HG02610 (cell line): ENCODE measurements around the gene CDC20B.
"Not testable (repeated sequence)": the region's sequence is repeated elsewhere in the genome, so short reads cannot be mapped to it uniquely, and the experiment has no call there.

Experiments
- ATAC-seq: cut with Tn5 transposase; IDR thresholded peaks from one replicate; pipeline ENCODE4 v1.9.1; 2021; ENCODE audit warnings: mild to moderate bottlenecking, moderate library complexity; ENCODE audit not compliant: unreplicated experiment

The CDC20B gene

DNA sequence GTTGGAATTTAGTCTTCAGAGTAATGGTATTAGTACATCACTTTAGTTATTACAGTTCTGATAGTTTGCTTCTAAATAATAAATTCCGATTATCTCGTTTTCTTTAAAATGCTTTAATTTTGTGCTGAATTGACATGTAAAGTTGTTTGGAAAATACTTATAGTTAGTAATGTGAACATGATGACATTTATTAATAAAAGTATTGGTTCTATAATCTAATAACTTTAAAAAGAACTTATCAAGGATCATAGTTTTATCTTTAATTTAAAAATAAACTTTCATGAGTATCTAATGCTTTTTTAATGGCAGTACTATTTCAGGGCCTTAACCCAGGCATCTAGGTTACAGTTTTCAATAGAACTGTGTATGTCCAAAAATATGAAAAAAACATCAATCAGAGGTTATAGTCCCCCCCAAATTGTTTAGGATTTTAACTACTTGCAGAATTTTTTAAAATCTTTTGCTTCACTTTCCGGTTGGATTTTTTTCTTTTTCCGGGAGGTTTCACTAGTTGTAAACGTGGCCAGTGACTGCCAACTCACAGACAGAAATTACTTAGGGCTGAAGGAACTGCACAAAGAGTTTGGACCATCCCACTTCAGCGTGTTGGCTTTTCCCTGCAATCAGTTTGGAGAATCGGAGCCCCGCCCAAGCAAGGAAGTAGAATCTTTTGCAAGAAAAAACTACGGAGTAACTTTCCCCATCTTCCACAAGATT, 12.3 kb downstream of the CDC20B start:
- no peak for ATAC-seq

DNA sequence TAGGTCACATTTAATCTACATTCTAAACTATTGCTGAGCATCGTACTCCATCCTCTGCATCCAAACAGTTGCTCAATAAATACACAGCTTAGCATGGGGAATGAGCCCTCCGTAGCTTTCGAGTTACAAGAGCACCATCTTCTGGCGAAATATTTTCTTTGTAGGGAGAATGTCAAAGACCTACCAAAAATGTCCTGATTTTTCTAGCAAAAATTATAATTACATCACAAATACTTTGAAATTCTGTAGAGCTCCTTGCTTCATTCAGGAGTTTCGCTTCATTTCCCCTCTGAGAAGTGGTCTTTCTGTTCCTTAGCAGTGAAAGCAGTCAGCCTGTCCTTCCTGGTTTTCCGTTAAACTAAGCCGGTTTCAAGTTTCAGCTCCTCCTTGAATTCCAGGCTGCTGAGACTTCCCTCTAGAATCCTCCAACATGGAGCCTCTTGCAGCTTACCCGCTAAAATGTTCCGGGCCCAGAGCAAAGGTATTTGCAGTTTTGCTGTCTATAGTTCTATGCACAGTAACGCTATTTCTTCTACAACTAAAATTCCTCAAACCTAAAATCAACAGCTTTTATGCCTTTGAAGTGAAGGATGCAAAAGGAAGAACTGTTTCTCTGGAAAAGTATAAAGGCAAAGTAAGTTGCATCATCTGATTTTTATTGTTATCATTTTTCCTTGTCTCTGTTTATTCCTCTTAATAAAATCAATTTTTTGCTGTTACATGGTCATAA, 13.0 kb downstream of the CDC20B start, which contains the start of gene GPX8:
Gene GPX8 (plus strand): TSS at position 409 of the 730 bp plus-strand sequence. CDS start 22 bp downstream, at position 431.
- ATAC-seq: no peak

DNA sequence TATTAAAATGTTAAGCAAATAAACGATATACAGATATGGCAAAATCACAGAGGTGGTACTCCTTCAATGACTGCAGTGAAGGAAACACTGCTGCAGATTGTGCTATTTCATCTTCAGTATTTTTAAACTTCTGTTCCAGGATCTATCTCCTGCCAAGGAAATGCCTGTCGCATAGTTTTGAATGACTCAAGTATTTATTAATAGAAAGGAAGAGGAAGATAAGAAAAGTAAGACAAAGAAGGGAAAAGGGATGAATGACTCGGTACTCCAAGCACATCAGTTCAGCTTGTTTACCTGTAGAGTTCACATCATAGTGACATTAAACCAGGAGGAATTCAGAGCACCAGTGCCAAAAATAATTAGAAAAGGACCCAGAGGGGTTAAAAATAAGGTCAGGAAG, 18.1 kb downstream of the CDC20B start:
- no peak for ATAC-seq

DNA sequence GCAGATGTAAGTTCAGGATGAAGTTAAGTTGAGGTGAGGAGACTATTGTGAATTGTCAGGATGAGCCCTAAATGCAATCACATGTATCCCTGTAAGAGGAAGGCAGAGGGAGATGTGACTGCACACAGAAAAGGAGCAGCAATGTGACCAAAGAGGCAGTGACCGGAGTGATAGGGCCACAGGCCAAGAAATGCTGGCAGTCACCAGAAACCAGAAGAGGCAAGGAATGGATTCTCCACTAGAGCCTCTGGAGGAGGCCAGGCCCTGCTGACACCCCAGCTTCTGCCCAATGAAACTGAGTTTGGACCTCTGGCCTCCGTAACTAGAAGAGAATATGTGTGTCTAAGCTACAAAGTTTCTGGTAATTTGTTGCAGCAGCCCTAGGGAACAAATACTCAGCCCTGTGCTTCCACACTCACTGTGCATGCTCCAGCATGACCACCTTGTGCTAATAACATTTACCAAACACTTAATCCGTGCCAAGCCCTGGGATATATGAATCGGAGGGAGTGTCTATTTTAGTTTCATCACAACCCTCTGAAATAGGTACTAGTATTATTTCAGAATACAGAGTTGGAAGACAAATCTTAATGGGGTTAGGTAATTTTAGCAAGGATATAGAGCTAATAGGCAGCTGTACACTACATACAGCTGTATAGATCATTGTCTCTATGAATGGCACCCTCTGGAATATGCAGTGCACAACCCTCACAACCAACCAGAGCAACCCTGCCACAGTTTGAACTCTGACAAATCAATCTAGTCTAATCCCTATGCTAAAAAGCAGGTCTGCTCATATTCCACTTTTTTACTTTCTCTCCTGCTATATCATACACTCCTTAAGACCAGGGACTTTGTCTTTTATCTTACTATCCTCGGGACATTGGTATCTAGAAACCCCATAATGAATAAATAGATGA, 20.8 kb downstream of the CDC20B start:
- ATAC-seq: no peak

DNA sequence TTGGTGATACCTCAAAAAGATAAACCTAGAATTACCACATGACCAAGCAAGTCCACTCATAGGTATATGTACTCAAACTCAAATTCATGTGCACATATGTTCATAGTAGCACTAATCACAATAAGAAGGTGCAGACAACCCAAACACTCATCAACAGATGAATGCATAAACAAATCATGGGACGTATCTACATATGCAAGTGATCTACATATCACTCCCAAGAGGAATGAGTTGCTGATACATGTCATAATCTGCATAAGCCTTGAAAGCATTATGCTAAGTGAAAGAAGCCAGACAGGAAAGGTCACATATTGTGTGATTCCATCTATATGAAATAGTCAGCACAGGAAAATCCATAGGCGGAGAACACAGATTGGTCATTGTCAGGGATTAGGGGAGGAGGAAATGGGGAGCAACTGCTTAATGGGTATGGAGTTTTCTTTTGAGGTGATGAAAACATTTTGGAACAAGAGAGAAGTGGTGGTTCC, 23.6 kb downstream of the CDC20B start:
- no peak for ATAC-seq

DNA sequence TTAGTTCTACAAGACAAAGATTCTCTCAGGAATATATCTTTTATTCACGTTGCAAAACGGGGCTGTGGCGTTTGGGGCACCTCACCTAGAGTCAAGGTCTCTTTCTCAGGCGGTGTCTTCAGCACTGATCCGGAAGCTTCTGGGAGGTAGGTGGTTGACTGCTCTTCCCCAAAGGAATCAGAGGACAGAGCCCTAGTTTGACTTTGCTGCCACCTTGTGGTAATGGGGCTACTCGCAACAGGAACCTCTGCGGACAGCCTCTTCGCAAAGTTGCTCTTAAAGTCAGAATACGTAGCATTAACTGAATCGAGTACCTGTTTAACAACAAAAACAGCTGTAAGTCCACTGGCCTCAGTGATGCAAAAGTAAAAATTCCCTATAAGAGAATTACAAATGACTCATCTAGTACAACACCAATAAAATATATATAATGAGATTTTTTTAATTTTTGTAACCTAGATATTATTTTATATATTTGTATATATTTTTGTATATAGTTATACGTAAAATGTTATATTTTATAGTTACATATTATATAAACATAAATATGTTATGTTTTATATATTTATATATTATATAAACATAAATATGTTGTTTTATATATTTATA, 26.3 kb downstream of the CDC20B start:
- peak; percentile 87 for ATAC-seq

DNA sequence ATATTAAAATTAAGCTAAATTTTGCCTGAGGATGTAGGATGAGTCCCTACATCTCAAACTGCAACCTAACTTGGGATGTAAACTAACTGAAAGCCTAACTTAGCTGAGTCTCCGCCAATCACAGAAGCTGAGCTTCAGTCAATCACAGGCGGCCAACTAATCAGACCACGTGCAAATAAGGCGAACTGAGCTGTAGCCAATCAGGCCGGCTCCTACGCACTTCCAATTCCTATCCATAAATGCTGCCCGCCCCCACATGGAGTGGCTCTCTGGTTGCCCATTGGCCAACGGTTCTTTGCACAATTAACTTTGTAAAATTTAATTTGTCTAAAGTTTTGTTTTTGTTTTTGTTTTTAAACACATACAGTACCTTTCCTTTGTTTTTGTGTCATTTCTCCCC, 26.9 kb downstream of the CDC20B start:
- no peak for ATAC-seq

DNA sequence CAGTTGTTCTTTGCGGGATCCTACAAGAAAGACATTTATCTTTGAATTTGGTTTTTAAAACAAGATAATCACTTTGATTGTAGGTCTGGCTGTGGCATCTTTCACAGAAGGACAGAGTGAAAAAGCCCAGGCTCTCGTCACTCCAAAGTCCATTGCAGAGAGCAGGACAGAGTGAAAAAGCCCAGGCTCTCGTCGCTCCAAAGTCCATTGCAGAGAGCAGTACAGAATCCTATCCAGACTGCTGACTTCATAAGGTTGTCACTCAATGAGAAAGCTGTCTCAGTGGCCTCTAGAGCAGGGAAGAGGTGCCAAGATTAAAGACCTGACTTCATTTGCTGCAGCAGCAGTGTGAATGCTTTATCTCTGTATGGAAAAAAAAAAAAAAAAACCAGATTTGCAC, 29.4 kb downstream of the CDC20B start:
- no peak for ATAC-seq

DNA sequence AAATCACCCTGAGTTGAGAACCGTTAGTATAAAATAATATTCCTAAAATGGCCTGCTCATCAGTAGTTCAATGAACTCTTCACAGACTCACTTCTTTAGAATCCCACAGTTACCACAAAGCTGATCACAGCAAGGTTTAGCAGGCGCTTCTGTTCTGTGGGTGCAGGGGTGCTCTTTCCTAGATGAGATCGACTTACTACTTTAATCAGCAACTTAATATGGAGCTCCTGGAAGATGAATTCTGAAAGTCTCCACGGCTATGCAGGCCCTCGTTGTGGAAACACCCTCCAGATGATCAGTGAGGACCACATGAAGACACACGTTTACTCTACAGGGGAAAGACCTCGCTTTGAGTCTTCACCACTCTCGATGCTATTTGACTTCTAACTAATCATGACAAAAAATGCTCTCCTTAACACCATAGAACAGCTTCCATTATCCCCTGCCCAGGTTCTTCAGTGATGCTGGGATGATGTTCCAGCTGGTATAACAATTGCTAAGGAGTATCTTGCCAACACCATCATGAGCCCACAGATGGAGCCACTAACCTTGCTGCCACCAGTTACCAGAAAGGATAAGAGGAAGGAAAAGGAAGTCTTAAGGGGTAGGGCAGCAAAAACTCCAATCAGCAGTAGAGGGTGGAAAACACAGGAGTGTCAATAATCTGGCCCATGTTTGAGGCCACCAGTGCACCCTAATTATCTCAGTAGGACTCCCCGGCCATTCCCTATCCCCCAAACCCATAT, 30.9 kb downstream of the CDC20B start:
- no peak for ATAC-seq

DNA sequence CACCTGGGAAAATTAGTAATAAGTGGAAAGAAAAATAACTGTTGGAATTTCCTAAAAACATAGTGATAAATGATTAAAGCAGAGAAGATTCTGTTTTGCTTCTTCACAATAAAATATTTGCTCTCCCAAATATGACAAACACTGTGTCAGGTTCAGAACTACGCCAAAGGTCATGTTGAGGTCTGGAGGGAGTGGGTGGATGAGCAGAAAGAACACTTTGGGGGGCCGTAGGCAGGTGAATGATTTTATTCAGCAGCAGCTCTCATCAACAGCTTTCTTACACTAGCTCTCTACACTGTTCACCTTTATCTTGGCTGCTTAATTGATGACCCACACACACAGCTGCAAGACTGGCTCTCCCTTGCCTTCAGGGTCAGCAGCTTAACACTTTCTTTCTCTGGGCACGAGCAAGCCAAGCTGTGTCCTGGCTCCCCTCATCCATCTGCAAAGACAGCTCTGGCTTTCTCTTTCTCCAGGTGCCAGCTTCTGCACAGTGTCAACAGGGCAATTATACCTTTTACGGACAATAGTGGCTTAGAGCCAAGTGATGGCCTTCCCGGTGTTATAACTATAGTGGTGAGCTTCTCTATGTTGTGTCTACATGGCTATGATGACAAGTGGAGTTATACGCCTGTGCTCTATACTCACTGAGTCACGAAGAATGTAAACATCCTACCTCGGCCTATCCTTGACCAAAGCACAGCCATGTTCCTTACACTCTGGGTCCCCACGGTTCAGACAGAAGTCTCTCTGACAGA, 31.9 kb downstream of the CDC20B start:
- no peak for ATAC-seq

DNA sequence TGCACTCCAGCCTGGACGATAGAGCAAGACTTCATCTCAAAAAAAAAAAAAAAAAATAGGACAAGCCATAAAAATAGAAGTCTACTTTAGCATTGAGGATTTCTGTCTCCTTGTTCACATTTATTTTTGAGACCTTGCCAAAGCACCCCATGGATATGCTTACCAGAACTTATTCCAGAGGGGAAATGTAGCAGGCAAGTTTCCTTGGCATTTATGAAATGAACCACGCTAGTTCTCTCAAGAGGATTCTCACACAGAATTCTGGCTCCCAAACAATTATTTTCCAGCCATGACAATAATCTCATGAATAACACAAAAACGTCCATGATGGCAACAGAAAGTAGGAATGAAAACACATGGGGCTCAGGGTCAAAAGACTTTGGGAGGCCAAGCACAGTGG, 36.5 kb downstream of the CDC20B start:
- no peak for ATAC-seq

DNA sequence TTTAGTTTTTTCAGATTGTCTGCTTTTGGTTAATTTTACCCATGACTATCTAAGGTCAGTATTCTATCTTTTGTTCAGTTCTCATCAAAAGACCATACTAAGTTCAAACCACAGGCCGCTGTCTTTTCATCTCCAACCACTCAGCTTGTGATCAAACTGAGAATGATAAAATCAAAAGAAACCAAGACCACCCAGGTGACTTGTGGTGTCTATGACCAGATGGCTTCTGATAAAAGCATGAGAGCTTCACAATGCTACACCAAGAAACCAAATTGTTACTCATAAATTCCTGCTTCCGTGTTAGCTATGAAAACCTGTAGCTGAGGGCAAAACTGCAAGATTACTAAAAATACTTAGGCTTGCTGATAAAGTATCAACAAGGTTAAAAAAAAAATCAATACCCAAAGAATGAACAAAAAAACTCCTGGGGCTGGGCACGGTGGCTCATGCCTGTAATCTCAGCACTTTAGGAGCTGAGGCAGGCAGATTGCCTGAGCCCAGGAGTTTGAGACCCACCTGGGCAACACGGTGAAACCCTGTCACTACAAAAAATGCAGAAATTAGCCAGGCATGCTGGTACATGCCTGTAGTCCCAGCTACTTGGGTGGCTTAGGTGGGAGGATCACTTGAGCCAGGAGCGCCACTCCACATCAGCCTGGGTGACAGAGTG, 38.8 kb downstream of the CDC20B start:
- ATAC-seq: no peak

DNA sequence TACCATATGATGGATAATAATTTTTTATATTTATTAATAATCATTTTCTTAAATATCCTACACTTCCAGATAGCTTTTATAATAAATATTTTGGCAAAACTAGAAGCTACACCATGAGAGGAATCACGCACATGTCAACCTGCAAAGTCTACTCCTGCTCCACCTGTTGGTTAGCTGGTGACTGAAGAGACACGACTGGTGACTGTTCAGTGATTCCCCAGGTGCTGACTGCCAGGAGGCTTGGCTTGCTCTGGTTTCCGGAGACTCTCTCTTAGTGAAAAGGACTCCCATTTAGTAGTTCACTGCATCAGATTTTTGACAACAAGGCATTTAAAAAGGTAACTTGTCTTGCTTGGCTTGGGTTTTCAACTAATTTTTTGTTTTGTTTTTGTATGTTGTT, 49.6 kb downstream of the CDC20B start:
- no peak for ATAC-seq

DNA sequence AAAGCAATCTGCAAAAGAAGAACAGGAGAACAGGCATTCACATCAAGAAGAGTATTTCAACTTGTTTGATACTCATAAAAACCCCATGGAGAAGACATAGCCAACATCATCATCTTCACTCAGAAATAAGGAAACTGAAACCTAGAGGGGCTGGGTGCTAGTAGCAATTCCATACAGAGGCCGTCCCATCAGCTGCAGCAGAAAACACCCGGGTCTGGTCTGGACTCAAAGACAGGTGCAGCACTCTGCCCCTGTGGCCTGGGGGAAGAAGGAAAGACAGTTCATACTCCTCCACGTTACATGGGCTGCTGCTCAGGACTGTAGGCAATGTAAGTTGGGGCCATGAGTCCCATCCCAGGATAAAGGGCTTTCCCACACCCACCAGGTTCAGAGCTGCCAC, 58.9 kb downstream of the CDC20B start:
- no peak for ATAC-seq

DNA sequence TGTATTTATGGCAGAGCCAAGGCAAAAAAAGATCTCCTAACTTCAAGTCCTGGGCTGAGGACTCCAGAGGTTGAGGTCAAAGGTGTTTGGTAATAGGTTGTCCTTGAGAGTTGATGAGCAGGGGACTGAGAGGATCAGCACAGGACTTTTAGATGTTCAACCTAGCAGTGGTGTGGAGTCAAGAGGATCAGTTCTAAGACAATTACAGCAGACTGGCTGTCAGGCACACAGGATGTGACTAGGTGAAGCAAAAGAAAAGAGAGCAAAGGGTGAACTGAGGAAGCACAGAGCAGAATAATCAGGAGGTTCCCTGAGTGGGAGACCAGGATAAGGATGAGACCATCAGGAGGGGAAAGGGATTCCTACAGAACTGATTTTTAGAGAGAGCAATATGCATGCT, 59.6 kb downstream of the CDC20B start:
- ATAC-seq: no peak

DNA sequence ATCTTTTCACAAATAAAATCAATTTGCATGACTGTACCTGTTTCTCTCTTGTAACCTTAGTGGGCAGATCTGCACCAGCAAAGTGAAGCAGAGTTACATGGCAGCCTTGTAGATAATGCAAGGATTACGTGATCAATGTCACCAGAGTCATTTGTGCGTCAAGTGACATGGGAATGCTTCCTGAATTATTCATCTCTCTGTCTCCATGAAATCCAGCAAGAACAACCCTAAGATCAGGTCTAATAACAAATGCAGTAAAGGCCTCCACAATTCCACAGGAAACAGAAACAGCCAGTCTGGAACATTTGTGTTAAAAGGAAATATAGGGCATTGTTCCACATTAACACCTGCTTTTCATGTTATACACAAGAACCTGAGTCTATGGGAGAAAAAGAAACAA, 62.8 kb downstream of the CDC20B start:
- no peak for ATAC-seq

DNA sequence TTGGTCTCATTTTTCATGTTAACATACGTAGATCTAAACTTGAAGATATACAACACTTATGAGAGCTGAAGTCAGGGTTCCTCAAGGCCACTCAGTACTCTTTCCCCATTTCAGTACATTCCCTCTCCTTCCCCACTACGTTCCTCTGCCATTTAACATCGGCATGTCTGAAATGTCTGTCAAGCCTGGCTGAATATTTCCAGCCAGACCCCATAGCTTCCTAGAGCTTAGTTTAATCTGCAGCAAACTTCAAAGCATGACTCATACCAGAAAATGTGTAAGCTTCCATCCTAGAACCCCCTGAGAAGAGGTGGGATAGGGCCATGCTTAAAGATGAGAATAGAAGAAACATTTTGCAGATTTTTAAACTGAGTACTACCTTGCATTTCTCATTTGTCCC, 64.3 kb downstream of the CDC20B start:
- no peak for ATAC-seq

DNA sequence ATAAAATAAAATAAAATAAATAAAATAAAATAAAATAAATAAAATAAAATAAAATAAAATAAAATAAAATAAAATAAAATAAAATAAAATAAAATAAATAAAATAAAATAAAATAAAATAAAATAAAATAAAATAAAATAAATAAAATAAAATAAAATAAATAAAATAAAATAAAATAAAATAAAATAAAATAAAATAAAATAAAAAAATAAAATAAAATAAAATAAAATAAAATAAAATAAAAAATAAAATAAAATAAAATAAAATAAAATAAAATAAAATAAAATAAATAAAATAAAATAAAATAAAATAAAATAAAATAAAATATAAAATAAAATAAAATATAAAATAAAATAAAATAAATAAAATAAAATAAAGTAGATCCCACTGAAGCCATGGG, 67.0 kb downstream of the CDC20B start:
- not testable (repeated sequence) for ATAC-seq
